ENCODE data around the gene CREB5.

The CREB5 gene

GRCh38 chr7:28619256-28619655, 206.9 kb downstream of the CREB5 start:
- DNase-seq: no peak

- no peak for DNase-seq
These were observed 209.1 kb downstream of the CREB5 start for GRCh38 chr7:28621369-28621841.

- no peak for DNase-seq
These were observed 210.9 kb downstream of the CREB5 start for GRCh38 chr7:28623105-28623730.

GRCh38 chr7:28623863-28624262, 211.5 kb downstream of the CREB5 start:
- no peak for DNase-seq

- no peak for DNase-seq
These were observed 213.1 kb downstream of the CREB5 start for GRCh38 chr7:28625432-28625831.

GRCh38 chr7:28626221-28626620, 213.9 kb downstream of the CREB5 start:
- no peak for DNase-seq

- no peak for DNase-seq
These were observed 214.4 kb downstream of the CREB5 start for GRCh38 chr7:28626624-28627262.

GRCh38 chr7:28627263-28627653, 214.9 kb downstream of the CREB5 start:
- DNase-seq: no peak

GRCh38 chr7:28627896-28628295, 215.6 kb downstream of the CREB5 start:
- no peak for DNase-seq

- no peak for DNase-seq
These were observed 217.0 kb downstream of the CREB5 start for GRCh38 chr7:28629216-28629842.

- DNase-seq: no peak
These were observed 218.0 kb downstream of the CREB5 start for GRCh38 chr7:28630350-28630749.

GRCh38 chr7:28631995-28632394, 219.7 kb downstream of the CREB5 start:
- DNase-seq: no peak

- no peak for DNase-seq
These were observed 226.6 kb downstream of the CREB5 start for GRCh38 chr7:28638914-28639313.

GRCh38 chr7:28640001-28640400, 227.7 kb downstream of the CREB5 start:
- DNase-seq: no peak

- no peak for DNase-seq
These were observed 229.6 kb downstream of the CREB5 start for GRCh38 chr7:28641752-28642545.

GRCh38 chr7:28643188-28643569, 230.9 kb downstream of the CREB5 start:
- DNase-seq: no peak

GRCh38 chr7:28643584-28644340, 231.4 kb downstream of the CREB5 start:
- no peak for DNase-seq

- DNase-seq: no peak
These were observed 233.5 kb downstream of the CREB5 start for GRCh38 chr7:28645866-28646265.

- DNase-seq: no peak
These were observed 234.2 kb downstream of the CREB5 start for GRCh38 chr7:28646376-28647075.

- DNase-seq: no peak
These were observed 234.7 kb downstream of the CREB5 start for GRCh38 chr7:28647076-28647421.

GRCh38 chr7:28649189-28649588, 236.9 kb downstream of the CREB5 start:
- DNase-seq: no peak

GRCh38 chr7:28649811-28650210, 237.5 kb downstream of the CREB5 start:
- no peak for DNase-seq

Measured in NCI-H446 treated with DMSO at 0.1 percent for 48 hours (cell line).